ENCODE measurements around the gene DBN1. TPM values are rescaled to one million over a fixed set of nuclear protein-coding genes. Genes with fewer than 3 reads are reported as not detected.
A peak's percentile ranks its signal among the peaks of the same experiment; 100 is the strongest.

DBN1 gene
- total and polyA plus RNA-seq, 2 donors (not counting 1 experiment from before 2014, with no cell fraction given) = 1.4 to 1.9 TPM

- H3K9me3 Mint-ChIP-seq (ENCODE audit: insufficient read depth) = no peaks in the 10 kb centered on the region
- H3K27ac Mint-ChIP-seq = peak within 1 kb of the TSS; percentile 93
- H3K27me3 Mint-ChIP-seq = no peaks in the 10 kb centered on the region
- H3K4me1 ChIP-seq (ENCODE audit: control insufficient read depth in 2 of 2, insufficient read depth in 2 of 2, low read length in 2 of 2) = peaks cover 7 to 28% of the 10 kb centered on the region in 2 donors
- no peaks in the 10 kb centered on the region for H3K9me3 ChIP-seq (ENCODE audit: control extremely low read depth in 1 of 3, control insufficient read depth in 2 of 3, insufficient read depth in 1 of 3, low read length in 2 of 3)
- POLR2A ChIA-PET = interaction anchor here (0.6 to 1.3 kb wide), 4 partner anchors 15 to 165 kb away, joined by 3 read pairs; partner anchors contain the start of genes LMAN2 and PDLIM7
- peak within 1 kb of the TSS; percentile 87 for H3K4me2 ChIP-seq (replicated peaks; ENCODE audit: low read depth, low read length, poor library complexity, severe bottlenecking)
- H3K27ac ChIP-seq (ENCODE audit: low read length in 2 of 2) = peak within 1 kb of the TSS; percentile 46 to 70
- TF ChIP-seq EZH2 (IDR thresholded peaks at IDR 0.05; ENCODE audit: borderline replicate concordance, insufficient read depth, low read depth, low read length, poor library complexity, severe bottlenecking) = no peak
- TF ChIP-seq, protein P1, sequence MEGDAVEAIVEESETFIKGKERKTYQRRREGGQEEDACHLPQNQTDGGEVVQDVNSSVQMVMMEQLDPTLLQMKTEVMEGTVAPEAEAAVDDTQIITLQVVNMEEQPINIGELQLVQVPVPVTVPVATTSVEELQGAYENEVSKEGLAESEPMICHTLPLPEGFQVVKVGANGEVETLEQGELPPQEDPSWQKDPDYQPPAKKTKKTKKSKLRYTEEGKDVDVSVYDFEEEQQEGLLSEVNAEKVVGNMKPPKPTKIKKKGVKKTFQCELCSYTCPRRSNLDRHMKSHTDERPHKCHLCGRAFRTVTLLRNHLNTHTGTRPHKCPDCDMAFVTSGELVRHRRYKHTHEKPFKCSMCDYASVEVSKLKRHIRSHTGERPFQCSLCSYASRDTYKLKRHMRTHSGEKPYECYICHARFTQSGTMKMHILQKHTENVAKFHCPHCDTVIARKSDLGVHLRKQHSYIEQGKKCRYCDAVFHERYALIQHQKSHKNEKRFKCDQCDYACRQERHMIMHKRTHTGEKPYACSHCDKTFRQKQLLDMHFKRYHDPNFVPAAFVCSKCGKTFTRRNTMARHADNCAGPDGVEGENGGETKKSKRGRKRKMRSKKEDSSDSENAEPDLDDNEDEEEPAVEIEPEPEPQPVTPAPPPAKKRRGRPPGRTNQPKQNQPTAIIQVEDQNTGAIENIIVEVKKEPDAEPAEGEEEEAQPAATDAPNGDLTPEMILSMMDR (IDR thresholded peaks at IDR 0.05) = no peak
- peaks cover 57% of the 10 kb centered on the region for H3K79me2 ChIP-seq (ENCODE audit: control insufficient read depth, insufficient read depth, low read length)
- CTCF ChIA-PET = interaction anchor here (1.2 to 2.3 kb wide), 6 partner anchors 9 to 127 kb away, joined by 3 to 17 read pairs (median 4); no protein-coding TSS in a partner anchor
- DNase-seq = peak; percentile 96
- peak within 1 kb of the TSS; percentile 78 to 96 (median 89) for H3K4me3 ChIP-seq (ENCODE audit: control extremely low read depth in 1 of 5, extremely low read depth in 1 of 5, insufficient read depth in 1 of 5, low read depth in 2 of 5, low read length in 4 of 5)
- peaks cover 19% of the 10 kb centered on the region for H4K20me1 ChIP-seq (ENCODE audit: control insufficient read depth, insufficient read depth, low read length, poor library complexity, severe bottlenecking)
- H3K27me3 ChIP-seq (replicated peaks in 1 of 4; ENCODE audit: control extremely low read depth in 1 of 4, control insufficient read depth in 3 of 4, insufficient read depth in 4 of 4, low read length in 3 of 4) = no peaks in the 10 kb centered on the region
- WGBS (ENCODE audit: insufficient coverage) = under 1% methylated on average over 93 of the region's 96 CpGs
- peak within 1 kb of the TSS; percentile 73 for H3K9ac ChIP-seq (ENCODE audit: low read length)
- peak within 1 kb of the TSS; percentile 91 for H3K4me3 Mint-ChIP-seq
- H3K4me1 Mint-ChIP-seq = peaks cover 47% of the 10 kb centered on the region
- H2AFZ ChIP-seq (ENCODE audit: insufficient read depth, low read depth, low read length, poor library complexity, severe bottlenecking) = peak within 1 kb of the TSS; percentile 93
- intact Hi-C loops (cut with micrococcal nuclease) = loop anchor here (1.0 kb wide), 2 partner anchors 9 to 37 kb away; partner anchors contain the start of gene FAM193B
- H3K36me3 ChIP-seq (replicated peaks in 1 of 2; ENCODE audit: control extremely low read depth in 1 of 2, control insufficient read depth in 1 of 2, extremely low read depth in 1 of 2, insufficient read depth in 2 of 2, low read length in 1 of 2) = peaks cover 0 to 59% of the 10 kb centered on the region in 2 experiments
- peak; percentile 90 for ATAC-seq (ENCODE audit: low read depth)
Measured at GRCh38 chr5:177516601-177517568, 43.5 kb upstream of the DBN1 start, which contains the start of gene DDX41. Gene DDX41, minus strand, starts transcription at chr5:177516961. Its CDS starts 16 bp downstream, at chr5:177516945.

Measured in B cell (primary cell).